IMR-90 (cell line): ENCODE measurements around the gene CTNNAL1. TPM values are rescaled to one million over a fixed set of nuclear protein-coding genes. Genes with fewer than 3 reads are reported as not detected.

Experiments
- ATAC-seq: fragments of 200-7000 bp; cut with Tn5 transposase; 2 replicates; pipeline ENCODE4 v1.9.1; 2020; ENCODE audit warnings: low read depth, mild to moderate bottlenecking, moderate library complexity
- BruUV-seq: library from RNA; stranded (reverse); fragments of 400-500 nt; replicated peaks from 2 replicates; lab custom pipeline; 2021; lab: Mats Ljungman, UMichigan
- CTCF ChIA-PET: fragments of 300-600 bp; formaldehyde crosslinking; extraction: SDS; loops from one replicate; lab custom pipeline; 2021; ENCODE audit warnings: antibody characterized with exemption; lab: Yijun Ruan, JAX
- POLR2A ChIA-PET: fragments of 300-600 bp; sonication (Branson Sonifier 250); formaldehyde crosslinking; loops from one replicate; lab custom pipeline; 2022; ENCODE audit warnings: antibody characterized with exemption; ENCODE audit not compliant: unreplicated experiment; lab: Charles Lee
- DNase-seq: peaks from one replicate; pipeline ENCODE4 v3.0.0; 2013
- H2AFZ ChIP-seq: replicated peaks from 2 replicates; pipeline ENCODE3; 2013; ENCODE audit warnings: low read length, mild to moderate bottlenecking; ENCODE audit not compliant: poor library complexity
- H2AK5ac ChIP-seq: 2 replicates; pipeline ENCODE4 v1.6.1; 2013; ENCODE audit warnings: low read depth, low read length, inconsistent platforms
- H2AK9ac ChIP-seq: replicated peaks from 2 replicates; pipeline ENCODE3; 2013; ENCODE audit warnings: mild to moderate bottlenecking, low read depth, low read length, moderate library complexity; ENCODE audit not compliant: poor library complexity
- H2BK120ac ChIP-seq: 2 replicates; pipeline ENCODE4 v1.6.1; 2013; ENCODE audit warnings: low read depth, low read length, inconsistent platforms
- H2BK15ac ChIP-seq: 3 replicates; pipeline ENCODE4 v1.6.1; 2013; ENCODE audit warnings: low read depth, low read length, inconsistent platforms
- H2BK20ac ChIP-seq: 2 replicates; pipeline ENCODE4 v1.6.1; 2013; ENCODE audit warnings: low read depth, mild to moderate bottlenecking, inconsistent platforms, low read length, moderate library complexity
- H2BK5ac ChIP-seq: 2 replicates; pipeline ENCODE4 v1.6.1; 2013; ENCODE audit warnings: mild to moderate bottlenecking, low read depth, low read length, inconsistent platforms; ENCODE audit not compliant: poor library complexity, severe bottlenecking
- H3K14ac ChIP-seq: replicated peaks from 2 replicates; pipeline ENCODE4 v1.6.1; 2013; ENCODE audit warnings: low read depth, low read length, inconsistent platforms
- H3K18ac ChIP-seq: 2 replicates; pipeline ENCODE4 v1.6.1; 2013; ENCODE audit warnings: low read depth, low read length, control low read depth
- H3K23ac ChIP-seq: 2 replicates; pipeline ENCODE4 v1.6.1; 2013; ENCODE audit warnings: low read depth, low read length, inconsistent platforms
- H3K27ac ChIP-seq: 2 replicates; pipeline ENCODE4 v1.5.1; 2013; ENCODE audit warnings: mild to moderate bottlenecking, control low read depth, low read length; ENCODE audit not compliant: insufficient read depth
- H3K27me3 ChIP-seq: 2 replicates; pipeline ENCODE4 v1.6.1; 2013; ENCODE audit warnings: low read length; ENCODE audit not compliant: control insufficient read depth, insufficient read depth
- H3K36me3 ChIP-seq: 2 replicates; pipeline ENCODE4 v1.6.1; 2013; ENCODE audit warnings: low read length, mixed read lengths; ENCODE audit not compliant: control insufficient read depth, insufficient read depth
- H3K4ac ChIP-seq: 2 replicates; pipeline ENCODE4 v1.6.1; 2013; ENCODE audit warnings: low read depth, low read length, inconsistent platforms
- H3K4me1 ChIP-seq: 2 replicates; pipeline ENCODE4 v1.6.1; 2013; ENCODE audit warnings: low read length, mixed read lengths; ENCODE audit not compliant: control insufficient read depth, insufficient read depth
- H3K4me2 ChIP-seq: 2 replicates; pipeline ENCODE4 v1.6.1; 2013; ENCODE audit warnings: low read depth, mild to moderate bottlenecking, control low read depth, low read length, moderate library complexity
- H3K4me3 ChIP-seq: 2 replicates; pipeline ENCODE4 v1.5.1; 2013; ENCODE audit warnings: low read depth, mild to moderate bottlenecking, control low read depth, low read length, moderate library complexity; ENCODE audit not compliant: insufficient read depth
- H3K56ac ChIP-seq: 2 replicates; pipeline ENCODE4 v1.6.1; 2013; ENCODE audit warnings: low read length, inconsistent platforms; ENCODE audit not compliant: insufficient read depth; ENCODE audit errors: extremely low read depth
- H3K79me1 ChIP-seq, 2 experiments: 2 replicates each; pipeline ENCODE4 v1.6.1; 2013; ENCODE audit warnings: low read length in 2 of 2, inconsistent platforms in 1 of 2, low read depth in 1 of 2
- H3K9ac ChIP-seq: 2 replicates; pipeline ENCODE4 v1.6.1; 2013; ENCODE audit warnings: low read depth, low read length, control low read depth
- H3K9me1 ChIP-seq: 2 replicates; pipeline ENCODE4 v1.6.1; 2013; ENCODE audit warnings: low read length, inconsistent platforms; ENCODE audit not compliant: insufficient read depth
- H3K9me3 ChIP-seq: 2 replicates; pipeline ENCODE4 v1.6.1; 2013; ENCODE audit warnings: low read length; ENCODE audit not compliant: control insufficient read depth, insufficient read depth
- H4K20me1 ChIP-seq: 2 replicates; pipeline ENCODE4 v1.6.1; 2013; ENCODE audit warnings: low read length, inconsistent platforms; ENCODE audit not compliant: insufficient read depth
- H4K5ac ChIP-seq: 2 replicates; pipeline ENCODE4 v1.6.1; 2013; ENCODE audit warnings: mild to moderate bottlenecking, low read depth, low read length, control low read depth
- H4K8ac ChIP-seq, 2 experiments: 2 replicates each; pipeline ENCODE4 v1.6.1; 2013; ENCODE audit warnings: low read depth in 2 of 2, low read length in 2 of 2, control low read depth in 1 of 2, inconsistent platforms in 1 of 2
- H4K91ac ChIP-seq: 2 replicates; pipeline ENCODE4 v1.6.1; 2013; ENCODE audit warnings: low read depth, low read length, inconsistent platforms; ENCODE audit not compliant: insufficient read depth
- BHLHE40 ChIP-seq: fragments of 150-350 bp; IDR thresholded peaks from 2 replicates; pipeline ENCODE4 v1.6.1; 2016; ENCODE audit warnings: mild to moderate bottlenecking, low read depth, low read length
- CHD1 ChIP-seq: IDR thresholded peaks from 2 replicates; pipeline ENCODE4 v1.6.1; 2012; ENCODE audit warnings: low read depth, low read length, improper control_type of control experiment
- CTCF ChIP-seq: conservative IDR thresholded peaks from 2 replicates; pipeline ENCODE4 v1.5.1; 2012; ENCODE audit warnings: mild to moderate bottlenecking, low read depth, low read length, improper control_type of control experiment
- ELK1 ChIP-seq: fragments of 150-350 bp; IDR thresholded peaks from 2 replicates; pipeline ENCODE4 v1.6.1; 2016; ENCODE audit warnings: low read depth, mild to moderate bottlenecking, low read length, moderate library complexity, borderline replicate concordance
- MAFK ChIP-seq: IDR thresholded peaks from 2 replicates; pipeline ENCODE4 v1.6.1; 2012; ENCODE audit warnings: low read depth, low read length, improper control_type of control experiment
- MAZ ChIP-seq: IDR thresholded peaks from 2 replicates; pipeline ENCODE4 v1.6.1; 2012; ENCODE audit warnings: low read depth, mild to moderate bottlenecking, low read length, improper control_type of control experiment, moderate library complexity, borderline replicate concordance
- MXI1 ChIP-seq: IDR thresholded peaks from 2 replicates; pipeline ENCODE4 v1.6.1; 2012; ENCODE audit warnings: low read depth, mild to moderate bottlenecking, low read length, moderate library complexity, borderline replicate concordance
- RAD21 ChIP-seq: IDR thresholded peaks from 2 replicates; pipeline ENCODE4 v1.6.1; 2012; ENCODE audit warnings: low read length, improper control_type of control experiment
- RCOR1 ChIP-seq: IDR thresholded peaks from 2 replicates; pipeline ENCODE4 v1.6.1; 2012; ENCODE audit warnings: mild to moderate bottlenecking, low read length, improper control_type of control experiment; ENCODE audit not compliant: insufficient replicate concordance
- RFX5 ChIP-seq: IDR thresholded peaks from 2 replicates; pipeline ENCODE4 v1.8.0; 2012; ENCODE audit warnings: low read depth, mild to moderate bottlenecking, low read length, moderate library complexity
- SMC3 ChIP-seq: fragments of 150-350 bp; IDR thresholded peaks from 2 replicates; pipeline ENCODE4 v1.6.1; 2016; ENCODE audit warnings: low read depth, mild to moderate bottlenecking, antibody characterized with exemption, low read length, moderate library complexity
- WGBS, 2 experiments: methylation state at CpG; one replicate each; pipeline versions ENCODE4 v1.1.5 to v1.1.7; 2013; ENCODE audit warnings: missing lambda C conversion rate in 2 of 2; ENCODE audit not compliant: insufficient read length in 1 of 2; ENCODE audit errors: extremely low coverage in 2 of 2; 5-methylcytosine and 5-hydroxymethylcytosine counted together
- dilution Hi-C: fragments of 300-500 bp; cut with HindIII; formaldehyde crosslinking; loops from one replicate; pipeline ENCODE4 v1.14.3; 2018; ENCODE audit warnings: low sequenced_read_pairs; ENCODE audit not compliant: unreplicated experiment
- in situ Hi-C: fragments of 300-500 bp; cut with MboI; formaldehyde crosslinking; loops from 3 replicates; pipeline ENCODE4 v1.14.3; 2019; ENCODE audit warnings: low sequenced_read_pairs, inconsistent platforms, mixed read lengths
- intact Hi-C: fragments of 100-400 bp; cut with micrococcal nuclease; formaldehyde crosslinking; loops from 2 replicates; pipeline ENCODE4 v1.10.0; 2022
- polyA plus RNA-seq, 3 experiments: library from polyadenylated mRNA; depleted of rRNA; stranded (reverse); fragments of >200 nt; gene quantifications; 2 replicates each; pipeline ENCODE4 v1.2.3, GENCODE V29; 2012; ENCODE audit warnings: low replicate concordance in 1 of 3
- total RNA-seq: library from RNA; depleted of rRNA; stranded (reverse); fragments of >200 nt; gene quantifications from 2 replicates; pipeline ENCODE4 v1.2.3, GENCODE V29; 2012

CTNNAL1 gene
- total and polyA plus RNA-seq, 2 of the 4 experiments (the other 2 are of a cell fraction): 72.3 to 131 TPM

GRCh38 chr9:108928386-108928785 is 84.9 kb downstream of the CTNNAL1 start:
- Histone ChIP-seq H3K14ac (no peak overlapping the region), H4K20me1 (no peaks in the 10 kb centered on the region; the same call in 1 of the 2 replicates), H2AK9ac (no peak overlapping the region), H3K4me3 (no peak overlapping the region), H3K27me3 (no peaks in the 10 kb centered on the region), H3K9me3 (no peaks in the 10 kb centered on the region), H3K79me1 (peaks cover 11 to 24% of the 10 kb centered on the region in 2 experiments), H3K9me1 (0 out of 2 replicates have a peak, but pooled peaks cover 4% of the 10 kb centered on the region), H3K18ac (no peak overlapping the region), H3K27ac (no peak overlapping the region), H4K5ac (no peak overlapping the region), H2BK15ac (no peak overlapping the region), H2BK20ac (no peak overlapping the region), H2AFZ (no peak overlapping the region), H3K4me1 (no peaks in the 10 kb centered on the region; the same call in 1 of the 2 replicates), H4K8ac (no peak overlapping the region), H3K23ac (no peak overlapping the region), H3K36me3 (peaks cover 18% of the 10 kb centered on the region), H3K4ac (no peak overlapping the region), H2BK120ac (no peak overlapping the region), H2BK5ac (no peak overlapping the region), H3K56ac (no peak overlapping the region), H4K91ac (no peak overlapping the region), H3K9ac (no peak overlapping the region), H3K4me2 (no peak overlapping the region), H2AK5ac (no peak overlapping the region)
- DNase-seq (no peak), ATAC-seq (no peak)
- intact Hi-C loops: no loop called here
- BruUV-seq: no TSS peak
- dilution Hi-C loops: no loop called here
- in situ Hi-C loops: no loop called here
- CTCF ChIA-PET: no interaction called here
- TF ChIP-seq RAD21: no peak
- TF ChIP-seq RFX5: no peak
- TF ChIP-seq MAFK: no peak
- TF ChIP-seq ELK1: no peak
- TF ChIP-seq MXI1: no peak
- TF ChIP-seq RCOR1: no peak
- no peak for TF ChIP-seq SMC3
- TF ChIP-seq BHLHE40: no peak
- TF ChIP-seq MAZ: no peak
- TF ChIP-seq CTCF: no peak
- TF ChIP-seq CHD1: no peak
- 86% methylated on average over 1 of the region's 2 CpGs; no CpG with 5 or more reads in 1 of the 2 experiments for WGBS, 2 experiments
- POLR2A ChIA-PET: no interaction called here
